ENCODE measurements around the gene STBD1.

DNA sequence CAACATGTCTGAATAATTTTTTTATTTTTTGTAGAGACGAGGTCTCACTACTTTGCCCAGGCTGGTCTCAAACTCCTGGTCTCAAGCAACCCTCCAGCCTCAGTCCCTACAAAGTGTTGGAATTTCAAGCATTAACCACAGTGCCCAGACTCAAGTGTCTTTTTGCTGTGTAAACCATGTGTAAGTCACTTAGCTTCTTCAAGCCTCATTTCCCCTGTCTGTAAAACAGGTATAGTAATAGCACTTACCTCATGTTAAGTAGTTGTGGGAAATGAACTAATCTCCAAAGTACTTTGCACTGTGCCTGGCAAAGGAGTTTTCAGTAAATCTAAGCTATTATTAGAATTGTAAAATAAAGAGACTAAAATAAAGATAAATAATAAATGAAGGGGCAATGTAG is 35.7 kb downstream of the STBD1 start:
- TF ChIP-seq, protein P1, sequence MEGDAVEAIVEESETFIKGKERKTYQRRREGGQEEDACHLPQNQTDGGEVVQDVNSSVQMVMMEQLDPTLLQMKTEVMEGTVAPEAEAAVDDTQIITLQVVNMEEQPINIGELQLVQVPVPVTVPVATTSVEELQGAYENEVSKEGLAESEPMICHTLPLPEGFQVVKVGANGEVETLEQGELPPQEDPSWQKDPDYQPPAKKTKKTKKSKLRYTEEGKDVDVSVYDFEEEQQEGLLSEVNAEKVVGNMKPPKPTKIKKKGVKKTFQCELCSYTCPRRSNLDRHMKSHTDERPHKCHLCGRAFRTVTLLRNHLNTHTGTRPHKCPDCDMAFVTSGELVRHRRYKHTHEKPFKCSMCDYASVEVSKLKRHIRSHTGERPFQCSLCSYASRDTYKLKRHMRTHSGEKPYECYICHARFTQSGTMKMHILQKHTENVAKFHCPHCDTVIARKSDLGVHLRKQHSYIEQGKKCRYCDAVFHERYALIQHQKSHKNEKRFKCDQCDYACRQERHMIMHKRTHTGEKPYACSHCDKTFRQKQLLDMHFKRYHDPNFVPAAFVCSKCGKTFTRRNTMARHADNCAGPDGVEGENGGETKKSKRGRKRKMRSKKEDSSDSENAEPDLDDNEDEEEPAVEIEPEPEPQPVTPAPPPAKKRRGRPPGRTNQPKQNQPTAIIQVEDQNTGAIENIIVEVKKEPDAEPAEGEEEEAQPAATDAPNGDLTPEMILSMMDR (IDR thresholded peaks at IDR 0.05): no peak
- TF ChIP-seq POLR2A (IDR thresholded peaks at IDR 0.05): no peak

Data from esophagus squamous epithelium (tissue), 4 donors.